Measurements from ENCODE around the gene MYL11.

DNA sequence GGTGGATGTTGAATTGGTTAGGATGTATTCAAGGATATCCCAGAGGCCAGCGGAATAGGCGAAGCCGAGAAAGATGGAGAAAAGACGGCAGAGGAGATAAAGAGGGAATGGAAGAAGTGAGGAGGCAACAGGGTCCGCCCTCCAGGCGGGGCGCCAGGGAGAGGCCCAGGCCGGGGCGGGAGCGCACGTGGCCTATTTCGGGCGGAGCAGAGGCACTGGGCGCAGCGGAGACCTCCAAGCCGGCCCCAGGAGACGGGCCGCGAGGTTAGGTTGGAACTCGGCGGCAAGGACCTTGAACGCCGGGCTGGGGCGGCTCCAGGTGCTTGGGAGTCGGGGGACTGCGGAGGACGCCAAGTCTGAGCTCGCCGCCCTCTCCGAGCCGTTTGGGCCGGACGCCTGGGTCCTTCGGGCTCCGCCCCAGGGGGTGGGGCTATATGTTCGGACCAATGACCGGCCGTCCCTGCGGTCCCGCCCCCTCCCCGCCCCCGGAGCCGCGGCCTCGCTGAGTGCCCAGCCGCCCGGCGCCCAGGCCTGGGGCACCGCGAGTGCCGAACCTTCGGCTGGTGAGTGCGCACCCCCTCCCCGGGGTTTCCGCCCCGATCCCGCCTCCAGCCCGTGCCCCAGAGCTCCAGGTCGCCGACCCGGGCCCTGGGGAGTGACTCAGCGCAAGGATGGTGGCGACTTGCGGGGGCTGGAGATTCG is 32.7 kb downstream of the MYL11 start, which contains the start of gene ZNF771:
- TF ChIP-seq, protein P1, sequence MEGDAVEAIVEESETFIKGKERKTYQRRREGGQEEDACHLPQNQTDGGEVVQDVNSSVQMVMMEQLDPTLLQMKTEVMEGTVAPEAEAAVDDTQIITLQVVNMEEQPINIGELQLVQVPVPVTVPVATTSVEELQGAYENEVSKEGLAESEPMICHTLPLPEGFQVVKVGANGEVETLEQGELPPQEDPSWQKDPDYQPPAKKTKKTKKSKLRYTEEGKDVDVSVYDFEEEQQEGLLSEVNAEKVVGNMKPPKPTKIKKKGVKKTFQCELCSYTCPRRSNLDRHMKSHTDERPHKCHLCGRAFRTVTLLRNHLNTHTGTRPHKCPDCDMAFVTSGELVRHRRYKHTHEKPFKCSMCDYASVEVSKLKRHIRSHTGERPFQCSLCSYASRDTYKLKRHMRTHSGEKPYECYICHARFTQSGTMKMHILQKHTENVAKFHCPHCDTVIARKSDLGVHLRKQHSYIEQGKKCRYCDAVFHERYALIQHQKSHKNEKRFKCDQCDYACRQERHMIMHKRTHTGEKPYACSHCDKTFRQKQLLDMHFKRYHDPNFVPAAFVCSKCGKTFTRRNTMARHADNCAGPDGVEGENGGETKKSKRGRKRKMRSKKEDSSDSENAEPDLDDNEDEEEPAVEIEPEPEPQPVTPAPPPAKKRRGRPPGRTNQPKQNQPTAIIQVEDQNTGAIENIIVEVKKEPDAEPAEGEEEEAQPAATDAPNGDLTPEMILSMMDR (IDR thresholded peaks at IDR 0.05; ENCODE audit: low read length): no peak
- no peak for TF ChIP-seq EZH2 (IDR thresholded peaks at IDR 0.05; ENCODE audit: borderline replicate concordance, low read length)
